H1 (cell line): ENCODE data around the gene AGBL1. TPM values are rescaled to one million over a fixed set of nuclear protein-coding genes. Genes with fewer than 3 reads are reported as not detected.

Experiments used
- ASH2L ChIP-seq: fragments of 200-600, 300-600 bp; sonication (generic); IDR thresholded peaks from one replicate; pipeline ENCODE4 v1.7.1; 2017; ENCODE audit warnings: low read length
- GABPA ChIP-seq: IDR thresholded peaks from 2 replicates; pipeline ENCODE4 v1.6.1; 2011; ENCODE audit warnings: mild to moderate bottlenecking, low read length, moderate library complexity, borderline replicate concordance; ENCODE audit not compliant: insufficient read depth
- RFX5 ChIP-seq: IDR thresholded peaks from 2 replicates; pipeline ENCODE4 v1.6.1; 2011; ENCODE audit warnings: low read depth, low read length, improper control_type of control experiment, borderline replicate concordance
- SP4 ChIP-seq: IDR thresholded peaks from 2 replicates; pipeline ENCODE4 v1.6.1; 2012; ENCODE audit warnings: low read length, inconsistent platforms
- TAF7 ChIP-seq: optimal IDR thresholded peaks from 2 replicates; pipeline ENCODE3; 2011; ENCODE audit warnings: low read depth, mild to moderate bottlenecking, inconsistent platforms, low read length, moderate library complexity, borderline replicate concordance
- polyA plus RNA-seq, 7 experiments: library from polyadenylated mRNA; depleted of rRNA in 3 of 7; stranded (reverse) in 5 of 7; unstranded in 2 of 7; fragments of >200 nt in 5 of 7; fragments of 200-250 nt in 2 of 7; gene quantifications; 1 replicate in 5 of 7; 2 replicates in 1 of 7; 4 replicates in 1 of 7; pipeline versions ENCODE4 v1.2.1 to v1.2.3, GENCODE V29; 2011 to 2013; ENCODE audit warnings: missing spikeins in 2 of 7, mixed read lengths in 2 of 7
- total RNA-seq: library from RNA; stranded (reverse); fragmentation: NEBNext Ultra II Directional; extraction: Animal tissue kit (Norgen Biotek cat#: 25700); gene quantifications from 2 replicates; pipeline ENCODE4 v1.2.1, GENCODE V29; 2021

The AGBL1 gene
- total and polyA plus RNA-seq, 2 of the 8 experiments (the other 6 are each of a cell fraction or from before 2014, with no cell fraction given): not detected

GRCh38 chr15:86445579-86446252, 366.0 kb downstream of the AGBL1 start (continued):
- TF ChIP-seq TAF7: no peak
- no peak for TF ChIP-seq RFX5
- TF ChIP-seq SP4: no peak
- TF ChIP-seq ASH2L: no peak
- no peak for TF ChIP-seq GABPA
